H1 (cell line): ENCODE results near the gene PBX3.

Experiments used
- CBX5 ChIP-seq: fragments of 300-800, 300-1000 bp; sonication (generic); IDR thresholded peaks from 2 replicates; pipeline ENCODE4 v1.7.1; 2016; ENCODE audit warnings: antibody characterized with exemption, low read length, low read depth
- CTCF ChIP-seq, 3 experiments: IDR thresholded peaks; 1 replicate in 2 of 3; 2 replicates in 1 of 3; pipeline versions ENCODE4 v1.5.1 to v1.6.1; 2011; ENCODE audit warnings: low read length in 3 of 3, mild to moderate bottlenecking in 3 of 3, inconsistent platforms in 2 of 3, low read depth in 1 of 3, moderate library complexity in 1 of 3; ENCODE audit not compliant: insufficient read depth in 1 of 3; ENCODE audit errors: control extremely low read depth in 1 of 3
- EZH2 ChIP-seq: fragments of 200-600 bp; sonication (generic); IDR thresholded peaks from 2 replicates; pipeline ENCODE4 v1.7.1; 2012; ENCODE audit warnings: low read depth, mild to moderate bottlenecking, moderate library complexity, low read length, inconsistent platforms; ENCODE audit not compliant: severe bottlenecking
- KDM1A ChIP-seq: fragments of 200-600, 300-600 bp; sonication (generic); IDR thresholded peaks from 2 replicates; pipeline ENCODE4 v1.7.1; 2016; ENCODE audit warnings: mild to moderate bottlenecking, low read length, borderline replicate concordance
- POLR2A ChIP-seq, 2 experiments: IDR thresholded peaks; 1 replicate in 1 of 2; 2 replicates in 1 of 2; pipeline ENCODE4 v1.6.1; 2011; ENCODE audit warnings: low read depth in 2 of 2, low read length in 2 of 2, mild to moderate bottlenecking in 2 of 2; ENCODE audit errors: control extremely low read depth in 1 of 2
- TCF12 ChIP-seq: IDR thresholded peaks from 2 replicates; pipeline ENCODE4 v1.6.1; 2011; ENCODE audit warnings: low read depth, mild to moderate bottlenecking, low read length
- YY1 ChIP-seq: IDR thresholded peaks from 2 replicates; pipeline ENCODE4 v1.6.1; 2011; ENCODE audit warnings: low read depth, mild to moderate bottlenecking, low read length
- TF ChIP-seq, protein P1 (sequence below): IDR thresholded peaks from 2 replicates; pipeline ENCODE4 v1.6.1; 2012; ENCODE audit warnings: inconsistent platforms
- TF ChIP-seq, protein P2 (sequence below): IDR thresholded peaks from 2 replicates; pipeline ENCODE4 v1.6.1; 2011; ENCODE audit warnings: low read length, improper control_type of control experiment

DNA sequence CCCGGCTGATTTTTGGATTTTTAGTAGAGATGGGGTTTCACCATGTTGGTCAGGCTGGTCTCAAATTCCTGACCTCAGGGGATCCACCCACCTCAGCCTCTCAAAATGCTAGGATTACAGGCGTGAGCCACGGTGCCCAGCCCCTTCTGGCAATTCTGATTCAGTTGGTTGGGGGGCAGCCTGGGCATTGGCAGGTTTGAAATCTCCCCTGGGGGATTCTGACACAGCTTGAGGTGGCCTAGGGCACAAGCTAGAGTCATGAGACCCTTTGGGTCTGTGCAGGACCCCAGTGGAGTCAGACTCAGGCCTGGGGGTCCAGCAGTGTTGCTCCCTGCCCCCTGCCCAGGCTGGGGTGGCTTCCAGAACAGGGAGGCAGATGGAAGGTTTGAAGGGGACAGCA, 239.8 kb downstream of the PBX3 start:
- TF ChIP-seq CTCF (IDR thresholded peaks at IDR 0.05; ENCODE audit: control extremely low read depth in 1 of 3, insufficient read depth in 1 of 3, low read depth in 1 of 3, low read length in 3 of 3) (no peak), KDM1A (no peak), EZH2 (no peak), YY1 (no peak), POLR2A (IDR thresholded peaks at IDR 0.05; ENCODE audit: control extremely low read depth in 1 of 2, low read depth in 2 of 2, low read length in 2 of 2) (no peak), CBX5 (no peak), TCF12 (no peak)
- TF ChIP-seq, protein P1, sequence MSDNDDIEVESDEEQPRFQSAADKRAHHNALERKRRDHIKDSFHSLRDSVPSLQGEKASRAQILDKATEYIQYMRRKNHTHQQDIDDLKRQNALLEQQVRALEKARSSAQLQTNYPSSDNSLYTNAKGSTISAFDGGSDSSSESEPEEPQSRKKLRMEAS: no peak
- TF ChIP-seq, protein P2, sequence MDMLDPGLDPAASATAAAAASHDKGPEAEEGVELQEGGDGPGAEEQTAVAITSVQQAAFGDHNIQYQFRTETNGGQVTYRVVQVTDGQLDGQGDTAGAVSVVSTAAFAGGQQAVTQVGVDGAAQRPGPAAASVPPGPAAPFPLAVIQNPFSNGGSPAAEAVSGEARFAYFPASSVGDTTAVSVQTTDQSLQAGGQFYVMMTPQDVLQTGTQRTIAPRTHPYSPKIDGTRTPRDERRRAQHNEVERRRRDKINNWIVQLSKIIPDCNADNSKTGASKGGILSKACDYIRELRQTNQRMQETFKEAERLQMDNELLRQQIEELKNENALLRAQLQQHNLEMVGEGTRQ: no peak
